Measurements from ENCODE around the gene DNAJC24.

DNAJC24 gene

GRCh38 chr11:31328697-31329096, 41.0 kb upstream of the DNAJC24 start:
- Histone ChIP-seq H3K27ac (no peak overlapping the region), H3K36me3 (replicated peaks) (no peaks in the 10 kb centered on the region), H3K27me3 (replicated peaks) (no peaks in the 10 kb centered on the region), H3K4me3 (ENCODE audit: low read depth, low read length) (no peak overlapping the region)
- in situ Hi-C loops (cut with HindIII; ENCODE audit: low pct_ligation_motif_present, low sequenced_read_pairs) = no loop called here
- TF ChIP-seq, protein P1, sequence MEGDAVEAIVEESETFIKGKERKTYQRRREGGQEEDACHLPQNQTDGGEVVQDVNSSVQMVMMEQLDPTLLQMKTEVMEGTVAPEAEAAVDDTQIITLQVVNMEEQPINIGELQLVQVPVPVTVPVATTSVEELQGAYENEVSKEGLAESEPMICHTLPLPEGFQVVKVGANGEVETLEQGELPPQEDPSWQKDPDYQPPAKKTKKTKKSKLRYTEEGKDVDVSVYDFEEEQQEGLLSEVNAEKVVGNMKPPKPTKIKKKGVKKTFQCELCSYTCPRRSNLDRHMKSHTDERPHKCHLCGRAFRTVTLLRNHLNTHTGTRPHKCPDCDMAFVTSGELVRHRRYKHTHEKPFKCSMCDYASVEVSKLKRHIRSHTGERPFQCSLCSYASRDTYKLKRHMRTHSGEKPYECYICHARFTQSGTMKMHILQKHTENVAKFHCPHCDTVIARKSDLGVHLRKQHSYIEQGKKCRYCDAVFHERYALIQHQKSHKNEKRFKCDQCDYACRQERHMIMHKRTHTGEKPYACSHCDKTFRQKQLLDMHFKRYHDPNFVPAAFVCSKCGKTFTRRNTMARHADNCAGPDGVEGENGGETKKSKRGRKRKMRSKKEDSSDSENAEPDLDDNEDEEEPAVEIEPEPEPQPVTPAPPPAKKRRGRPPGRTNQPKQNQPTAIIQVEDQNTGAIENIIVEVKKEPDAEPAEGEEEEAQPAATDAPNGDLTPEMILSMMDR (IDR thresholded peaks at IDR 0.05; ENCODE audit: low read depth, low read length, missing control alignments) = no peak
- DNase-seq = no peak

DNA sequence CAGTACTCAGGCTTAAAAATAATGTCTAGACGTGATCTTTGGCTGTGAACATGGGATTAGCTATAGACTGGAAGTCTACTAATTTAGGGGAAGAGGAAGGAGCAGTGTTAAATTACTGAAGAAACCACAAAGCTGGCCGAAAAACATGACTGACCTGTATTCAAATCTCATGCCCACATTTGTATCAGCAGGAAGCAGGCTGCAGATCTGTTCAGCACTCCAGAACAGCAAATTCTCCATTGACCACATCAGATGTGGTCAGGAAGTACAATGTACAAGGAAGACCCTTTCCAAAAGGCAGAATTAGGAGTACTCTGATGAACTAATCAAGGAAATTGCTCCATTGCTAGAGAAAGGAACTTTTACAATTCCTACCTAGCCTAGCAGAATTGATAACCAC, 31.9 kb upstream of the DNAJC24 start:
- TF ChIP-seq, protein P1 (IDR thresholded peaks at IDR 0.05; ENCODE audit: low read depth, low read length, missing control alignments) = no peak
- Histone ChIP-seq H3K27me3 (replicated peaks) (no peaks in the 10 kb centered on the region), H3K36me3 (replicated peaks) (no peaks in the 10 kb centered on the region), H3K27ac (no peak overlapping the region), H3K4me3 (ENCODE audit: low read depth, low read length) (no peak overlapping the region)
- no peak for DNase-seq
- in situ Hi-C loops (cut with HindIII; ENCODE audit: low pct_ligation_motif_present, low sequenced_read_pairs) = no loop called here

DNA sequence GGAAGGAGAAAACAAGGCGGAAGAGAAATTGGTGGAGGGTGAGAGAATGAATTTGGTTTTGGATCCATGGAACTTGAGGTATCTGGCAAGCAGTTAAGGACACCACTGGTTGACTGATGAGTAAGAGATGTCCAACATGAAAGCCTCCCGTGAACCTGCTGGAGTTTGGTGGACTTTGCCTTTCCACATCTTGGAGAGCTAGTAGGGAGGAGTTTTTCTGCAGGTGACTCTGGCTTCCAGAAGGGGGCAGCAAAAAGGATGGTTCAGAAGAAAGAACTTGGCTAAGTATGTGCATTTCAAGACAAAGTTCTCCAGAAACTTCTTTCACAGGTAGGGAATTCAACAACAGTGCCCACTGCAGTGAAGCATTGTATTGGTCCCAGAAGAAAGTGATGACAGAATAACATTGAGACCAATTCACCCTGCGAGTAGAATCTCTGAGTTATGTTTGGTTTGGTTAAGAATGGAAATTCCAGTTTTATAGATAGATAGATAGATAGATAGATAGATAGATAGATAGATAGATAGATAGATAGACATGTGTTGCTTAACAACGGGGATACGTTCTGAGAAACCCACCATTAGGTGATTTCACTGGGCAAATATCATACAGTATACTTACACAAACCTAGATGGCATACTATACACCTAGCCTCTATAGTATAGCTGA, 28.6 kb upstream of the DNAJC24 start:
- in situ Hi-C loops (cut with HindIII; ENCODE audit: low pct_ligation_motif_present, low sequenced_read_pairs) = no loop called here
- DNase-seq = peak; percentile 23

GRCh38 chr11:31351168-31351567, 18.5 kb upstream of the DNAJC24 start:
- in situ Hi-C loops (cut with HindIII; ENCODE audit: low pct_ligation_motif_present, low sequenced_read_pairs) = no loop called here
- TF ChIP-seq, protein P1 (IDR thresholded peaks at IDR 0.05; ENCODE audit: low read depth, low read length, missing control alignments) = no peak
- DNase-seq = no peak
- Histone ChIP-seq H3K4me3 (ENCODE audit: low read depth, low read length) (no peak overlapping the region), H3K27ac (no peak overlapping the region), H3K36me3 (replicated peaks) (no peaks in the 10 kb centered on the region), H3K27me3 (replicated peaks) (no peaks in the 10 kb centered on the region)

More for the DNA sequence above, 28.6 kb upstream of the DNAJC24 start:
- Histone ChIP-seq H3K27ac (no peak overlapping the region), H3K36me3 (replicated peaks) (no peaks in the 10 kb centered on the region), H3K4me3 (ENCODE audit: low read depth, low read length) (no peak overlapping the region), H3K27me3 (replicated peaks) (no peaks in the 10 kb centered on the region)
- TF ChIP-seq, protein P1 (IDR thresholded peaks at IDR 0.05; ENCODE audit: low read depth, low read length, missing control alignments) = peak; percentile 80

DNA sequence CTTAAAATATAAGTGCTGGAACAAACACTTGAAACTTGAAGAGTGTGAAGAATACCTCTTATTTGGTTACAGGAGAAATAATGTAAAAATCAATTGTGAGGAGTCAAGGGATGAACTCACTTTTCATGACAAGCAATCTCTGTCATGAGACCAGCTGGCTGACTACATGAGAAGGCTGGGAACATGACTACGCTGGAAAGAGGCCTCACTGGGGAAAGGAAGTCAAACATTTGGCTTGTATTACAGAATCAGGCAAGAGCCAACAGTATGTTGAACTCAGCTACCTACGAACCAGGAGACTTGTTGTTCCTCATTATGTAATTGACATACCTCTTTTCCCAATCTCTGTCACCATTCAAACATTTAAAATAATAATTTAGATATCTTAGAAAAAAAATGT, 14.5 kb upstream of the DNAJC24 start:
- DNase-seq = no peak
- H3K27me3 ChIP-seq (replicated peaks) = no peaks in the 10 kb centered on the region

More for the DNA sequence above, 14.5 kb upstream of the DNAJC24 start:
- H3K27ac ChIP-seq = no peak overlapping the region
- TF ChIP-seq, protein P1 (IDR thresholded peaks at IDR 0.05; ENCODE audit: low read depth, low read length, missing control alignments) = no peak
- no peaks in the 10 kb centered on the region for H3K36me3 ChIP-seq (replicated peaks)
- in situ Hi-C loops (cut with HindIII; ENCODE audit: low pct_ligation_motif_present, low sequenced_read_pairs) = no loop called here
- no peak overlapping the region for H3K4me3 ChIP-seq (ENCODE audit: low read depth, low read length)
